NCI-H524 treated with DMSO at 0.1 percent for 48 hours (cell line): ENCODE measurements around the gene TMC2.
"Not testable (repeated sequence)": the region's sequence is repeated elsewhere in the genome, so short reads cannot be mapped to it uniquely, and the experiment has no call there.

ENCODE experiments used
- DNase-seq: peaks from one replicate; lab custom pipeline; 2025; lab: John Stamatoyannopoulos, UW

The TMC2 gene, protein sequence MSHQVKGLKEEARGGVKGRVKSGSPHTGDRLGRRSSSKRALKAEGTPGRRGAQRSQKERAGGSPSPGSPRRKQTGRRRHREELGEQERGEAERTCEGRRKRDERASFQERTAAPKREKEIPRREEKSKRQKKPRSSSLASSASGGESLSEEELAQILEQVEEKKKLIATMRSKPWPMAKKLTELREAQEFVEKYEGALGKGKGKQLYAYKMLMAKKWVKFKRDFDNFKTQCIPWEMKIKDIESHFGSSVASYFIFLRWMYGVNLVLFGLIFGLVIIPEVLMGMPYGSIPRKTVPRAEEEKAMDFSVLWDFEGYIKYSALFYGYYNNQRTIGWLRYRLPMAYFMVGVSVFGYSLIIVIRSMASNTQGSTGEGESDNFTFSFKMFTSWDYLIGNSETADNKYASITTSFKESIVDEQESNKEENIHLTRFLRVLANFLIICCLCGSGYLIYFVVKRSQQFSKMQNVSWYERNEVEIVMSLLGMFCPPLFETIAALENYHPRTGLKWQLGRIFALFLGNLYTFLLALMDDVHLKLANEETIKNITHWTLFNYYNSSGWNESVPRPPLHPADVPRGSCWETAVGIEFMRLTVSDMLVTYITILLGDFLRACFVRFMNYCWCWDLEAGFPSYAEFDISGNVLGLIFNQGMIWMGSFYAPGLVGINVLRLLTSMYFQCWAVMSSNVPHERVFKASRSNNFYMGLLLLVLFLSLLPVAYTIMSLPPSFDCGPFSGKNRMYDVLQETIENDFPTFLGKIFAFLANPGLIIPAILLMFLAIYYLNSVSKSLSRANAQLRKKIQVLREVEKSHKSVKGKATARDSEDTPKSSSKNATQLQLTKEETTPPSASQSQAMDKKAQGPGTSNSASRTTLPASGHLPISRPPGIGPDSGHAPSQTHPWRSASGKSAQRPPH

DNA sequence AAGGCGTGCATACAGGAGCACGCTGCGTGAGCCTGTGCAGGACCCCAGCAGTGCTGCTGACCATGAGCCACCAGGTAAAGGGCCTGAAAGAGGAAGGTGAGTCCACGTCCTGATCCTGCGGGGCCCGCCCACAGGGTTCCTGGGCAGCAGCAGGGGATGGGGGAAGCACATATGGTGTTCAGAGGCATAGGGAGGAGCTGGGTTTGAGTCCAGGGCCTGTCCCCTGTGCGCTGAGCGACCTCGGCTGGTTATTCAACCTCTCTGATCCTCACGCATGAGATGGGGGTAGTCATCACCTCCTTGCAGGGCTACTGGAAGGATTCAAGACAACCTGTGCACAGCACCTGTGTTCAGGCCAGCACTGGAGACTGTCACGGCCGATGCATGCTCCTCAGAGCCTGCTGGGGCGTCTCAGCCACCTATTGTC is at the start of gene TMC2:
Gene TMC2 (plus strand): TSS at position 14 of the 427 bp plus-strand sequence. CDS start 49 bp downstream, at position 63.
- no peak for DNase-seq

DNA sequence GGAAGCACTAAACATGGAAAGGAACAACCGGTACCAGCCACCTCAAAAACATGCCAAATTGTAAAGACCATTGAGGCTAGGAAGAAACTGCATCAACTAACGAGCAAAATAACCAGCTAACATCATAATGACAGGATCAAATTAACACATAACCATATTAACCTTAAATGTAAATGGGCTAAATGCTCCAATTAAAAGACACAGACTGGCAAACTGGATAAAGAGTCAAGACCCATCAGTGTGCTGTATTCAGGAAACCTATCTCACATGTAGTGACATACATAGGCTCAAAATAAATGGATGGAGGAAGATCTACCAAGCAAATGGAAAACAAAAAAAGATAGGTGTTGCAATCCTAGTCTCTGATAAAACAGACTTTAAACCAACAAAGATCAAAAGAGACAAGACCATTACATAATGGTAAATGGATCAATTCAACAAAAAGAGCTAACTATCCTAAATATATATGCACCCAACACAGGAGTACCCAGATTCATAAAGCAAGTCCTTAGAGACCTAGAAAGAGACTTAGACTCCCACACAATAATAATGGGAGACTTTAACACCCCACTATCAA is 33.5 kb upstream of the TMC2 start:
- DNase-seq = not testable (repeated sequence)

DNA sequence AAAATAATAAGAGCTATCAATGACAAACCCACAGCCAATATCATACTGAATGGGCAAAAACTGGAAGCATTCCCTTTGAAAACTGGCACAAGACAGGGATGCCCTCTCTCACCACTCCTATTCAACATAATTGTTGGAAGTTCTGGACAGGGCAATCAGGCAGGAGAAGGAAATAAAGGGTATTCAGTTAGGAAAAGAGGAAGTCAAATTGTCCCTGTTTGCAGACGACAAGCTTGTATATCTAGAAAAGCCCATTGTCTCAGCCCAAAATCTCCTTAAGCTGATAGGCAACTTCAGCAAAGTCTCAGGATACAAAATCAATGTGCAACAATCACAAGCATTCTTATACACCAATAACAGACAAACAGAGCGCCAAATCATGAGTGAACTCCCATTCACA is 31.6 kb upstream of the TMC2 start:
- not testable (repeated sequence) for DNase-seq

DNA sequence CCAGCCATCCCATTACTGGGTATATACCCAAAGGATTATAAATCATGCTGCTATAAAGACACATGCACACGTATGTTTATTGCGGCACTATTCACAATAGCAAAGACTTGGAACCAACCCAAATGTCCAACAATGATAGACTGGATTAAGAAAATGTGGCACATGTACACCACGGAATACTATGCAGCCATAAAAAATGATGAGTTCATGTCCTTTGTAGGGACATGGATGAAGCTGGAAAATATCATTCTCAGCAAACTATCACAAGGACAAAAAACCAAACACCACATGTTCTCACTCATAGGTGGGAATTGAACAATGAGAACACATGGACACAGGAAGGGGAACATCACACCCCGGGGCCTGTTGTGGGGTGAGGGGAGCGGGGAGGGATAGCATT is 29.9 kb upstream of the TMC2 start:
- not testable (repeated sequence) for DNase-seq

DNA sequence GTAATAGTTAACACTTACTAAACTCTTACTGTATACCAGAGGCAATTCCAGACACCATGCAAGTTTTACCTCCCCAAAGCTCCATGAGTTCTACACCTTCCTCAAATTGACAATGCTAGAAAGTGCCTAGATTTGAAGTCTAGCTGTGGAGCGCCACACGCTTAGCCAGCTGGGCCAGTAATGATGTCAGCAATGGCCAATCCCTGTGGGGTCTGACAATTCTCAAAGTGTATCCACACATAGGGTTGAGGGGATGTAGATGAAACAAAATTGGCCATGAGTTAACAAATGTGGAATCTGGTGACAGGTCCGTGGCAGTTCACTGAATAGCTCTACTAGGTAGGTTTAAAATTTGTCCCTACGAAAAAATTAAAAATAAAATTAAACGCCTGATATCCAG is 28.9 kb upstream of the TMC2 start:
- DNase-seq = no peak

DNA sequence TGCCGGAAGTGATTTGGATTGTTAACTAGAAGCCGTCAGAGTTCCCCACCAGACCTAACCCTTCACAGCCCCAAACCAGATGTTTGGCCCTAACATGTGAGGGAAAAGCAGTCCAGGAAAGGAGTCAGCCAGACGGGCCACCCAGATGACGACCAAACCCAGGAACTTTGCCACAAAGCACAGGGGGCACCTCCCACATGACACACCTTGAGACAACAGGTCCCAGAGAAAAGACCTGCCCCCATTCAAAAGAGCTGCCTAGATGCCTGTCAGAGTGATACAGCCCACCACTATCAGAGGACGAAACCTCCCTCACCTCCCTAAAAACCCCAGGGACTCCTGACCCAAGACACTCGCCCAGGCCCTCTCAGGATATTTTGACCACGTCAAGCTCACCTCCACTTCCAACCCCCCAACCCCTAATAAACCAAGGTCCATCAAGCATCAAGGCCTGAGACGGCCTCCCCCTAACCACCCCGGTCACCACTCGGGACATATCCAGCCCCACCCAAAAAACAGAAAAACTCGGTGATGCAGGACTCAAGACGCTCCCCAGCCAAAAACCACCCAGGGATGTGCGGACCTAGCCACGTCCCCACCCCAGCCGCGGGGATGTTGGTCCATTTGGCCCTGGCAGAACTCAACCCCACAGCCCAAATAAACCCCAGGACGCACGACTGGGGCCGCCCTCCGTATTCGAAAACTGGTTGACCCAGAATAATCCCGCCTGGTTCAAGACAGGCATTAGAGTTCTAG is 28.3 kb upstream of the TMC2 start:
- DNase-seq = no peak

DNA sequence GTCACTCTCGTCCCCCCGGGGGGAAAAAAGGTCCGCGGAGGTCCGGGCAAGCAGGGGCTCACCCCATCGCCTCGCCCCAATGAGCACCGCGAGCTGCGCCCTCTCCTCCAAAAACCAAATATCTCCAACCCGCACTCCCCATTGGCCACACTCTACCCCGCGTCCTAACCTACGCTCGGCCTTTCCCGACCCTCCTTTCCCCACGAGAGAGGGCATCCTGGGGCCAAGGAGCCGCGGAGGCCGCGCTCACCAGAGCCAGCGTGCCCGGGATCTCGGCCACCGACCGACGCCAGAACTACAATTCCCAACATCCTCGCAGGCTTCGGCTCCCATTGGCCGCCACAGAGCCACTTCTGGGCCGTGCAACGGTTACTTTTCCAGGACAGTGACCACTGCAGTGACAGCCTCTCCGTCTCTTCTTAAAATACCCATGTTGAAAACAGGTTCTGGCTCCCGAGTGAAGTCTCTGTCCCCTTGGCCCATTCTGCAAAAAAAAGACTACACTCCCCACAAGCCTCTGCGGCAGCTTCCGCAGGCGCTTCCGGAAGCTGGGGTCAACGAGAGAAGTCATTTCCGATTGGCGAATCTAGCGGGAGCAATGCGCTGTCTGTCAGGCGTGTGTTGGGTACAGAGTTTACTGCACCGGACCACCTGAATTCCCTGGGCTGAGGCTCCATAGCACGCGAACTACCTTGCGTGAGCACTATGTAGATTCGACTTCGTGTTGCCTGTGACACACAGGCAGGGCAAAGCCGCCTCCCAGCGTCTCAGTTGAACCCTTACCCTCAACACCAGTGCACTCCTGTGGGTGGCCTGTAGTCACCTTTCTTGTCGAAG is 27.5 kb upstream of the TMC2 start, which contains the start of gene ZNF343:
Gene ZNF343 (minus strand): TSS at position 285 of the 837 bp plus-strand sequence. CDS start 15,020 bp downstream, outside the sequence.
- DNase-seq = peak; percentile 53

DNA sequence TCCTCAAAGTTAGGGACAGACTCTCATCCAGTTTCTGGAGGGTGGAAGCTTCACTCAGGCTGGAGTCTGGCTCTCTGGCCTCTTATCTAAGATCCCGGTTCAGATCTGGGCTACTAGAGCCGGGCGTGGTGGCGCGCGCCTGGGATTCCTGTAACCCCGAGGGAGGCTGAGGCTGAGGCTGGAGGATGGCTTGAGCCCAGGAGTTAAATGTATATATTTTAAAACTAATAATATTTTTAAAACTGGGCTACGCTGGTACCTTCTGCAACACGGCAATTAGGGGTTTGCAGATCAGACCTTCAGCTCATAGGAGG is 26.9 kb upstream of the TMC2 start:
- DNase-seq = no peak

DNA sequence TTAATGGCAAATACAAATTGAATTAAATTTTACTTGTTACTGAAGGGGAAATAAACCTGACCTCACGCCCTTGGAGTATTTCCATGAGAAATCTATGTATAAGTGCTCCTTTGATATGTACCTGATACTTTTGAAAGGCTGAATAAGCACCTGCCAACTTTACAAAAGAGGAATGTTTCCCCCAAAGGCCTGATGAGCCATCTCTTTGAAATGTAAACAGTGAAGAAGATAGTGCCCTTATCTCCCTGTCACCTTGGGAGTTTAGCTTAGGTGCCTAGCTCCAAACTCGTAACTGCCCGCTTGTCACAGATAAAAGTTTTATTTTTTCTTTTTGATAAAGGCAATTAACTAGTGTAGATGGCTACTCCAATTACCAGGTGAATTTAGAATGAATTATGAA is 26.6 kb upstream of the TMC2 start:
- DNase-seq = no peak

DNA sequence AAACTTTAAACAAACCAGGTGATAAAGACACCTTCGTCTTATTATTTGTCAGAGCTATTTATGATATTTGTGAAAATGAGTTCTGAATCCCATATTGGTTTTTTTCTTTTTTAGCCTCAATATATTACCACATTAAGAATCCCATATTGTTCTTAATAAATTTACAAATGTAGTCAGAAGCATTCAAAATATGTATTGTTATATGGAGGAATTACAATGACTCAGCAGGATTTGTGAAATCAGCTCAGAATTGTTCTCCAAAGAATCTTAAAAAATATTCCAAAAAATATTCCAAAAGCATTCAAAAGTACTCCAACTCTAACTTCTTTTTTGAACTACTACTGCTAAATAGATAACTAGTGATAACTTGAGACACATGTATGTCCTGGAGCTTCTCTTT is 21.2 kb upstream of the TMC2 start:
- no peak for DNase-seq

DNA sequence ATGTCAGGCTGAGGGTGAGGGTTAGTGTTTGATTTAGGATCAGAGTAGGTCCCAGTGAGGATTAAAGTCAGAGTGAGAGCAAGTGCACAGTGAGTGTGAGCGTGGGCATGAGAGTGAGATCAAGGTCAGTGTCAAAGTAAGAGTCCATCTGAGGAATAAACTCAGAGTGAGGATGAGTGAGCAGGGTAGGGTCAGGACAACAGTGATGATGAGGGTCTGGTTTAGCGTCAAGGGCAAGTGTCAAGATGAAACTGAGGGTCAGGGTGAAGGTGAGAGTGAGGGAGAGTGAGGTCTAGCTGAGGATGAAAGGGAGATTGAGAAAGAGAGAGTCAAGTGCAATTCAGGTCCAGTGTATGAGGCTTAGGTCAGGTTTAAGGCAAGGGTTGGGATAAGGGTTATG is 20.0 kb upstream of the TMC2 start:
- DNase-seq = no peak

DNA sequence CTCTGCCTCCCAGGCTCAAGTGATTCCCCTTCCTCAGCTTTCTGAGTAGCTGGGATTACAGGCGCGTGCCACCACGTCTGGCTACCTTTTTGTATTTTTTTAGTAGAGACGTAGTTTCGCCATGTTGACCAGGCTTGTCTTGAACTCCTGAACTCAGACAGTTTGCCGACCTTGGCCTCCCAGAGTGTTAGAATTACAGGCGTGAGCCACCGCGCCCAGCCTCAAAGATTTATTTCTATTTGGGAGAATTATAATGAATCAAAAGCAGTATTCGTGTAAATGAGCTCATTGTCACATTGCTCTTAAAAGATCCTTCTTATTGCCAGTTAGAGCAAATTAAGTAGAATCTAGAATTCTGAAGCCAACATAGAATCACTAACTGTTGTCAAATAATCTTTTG is 18.3 kb upstream of the TMC2 start:
- no peak for DNase-seq

DNA sequence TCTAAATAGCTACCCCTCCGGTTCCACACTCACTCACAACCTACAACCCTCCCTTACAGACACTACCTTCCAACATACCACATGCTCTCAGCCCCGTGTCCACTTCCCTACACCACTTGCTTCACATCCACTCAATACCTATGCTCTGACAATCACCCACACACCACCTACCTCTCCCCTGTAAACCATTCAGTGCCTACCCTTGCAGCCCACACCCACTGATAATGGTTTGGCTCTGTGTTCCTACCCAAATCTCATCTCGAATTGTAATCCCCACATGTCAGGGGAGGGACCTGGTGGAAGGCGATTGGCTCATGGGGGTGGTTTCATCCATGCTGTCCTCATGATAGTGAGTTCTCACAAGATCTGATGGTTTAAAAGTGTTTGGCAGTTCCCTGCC is 17.8 kb upstream of the TMC2 start:
- DNase-seq = no peak

DNA sequence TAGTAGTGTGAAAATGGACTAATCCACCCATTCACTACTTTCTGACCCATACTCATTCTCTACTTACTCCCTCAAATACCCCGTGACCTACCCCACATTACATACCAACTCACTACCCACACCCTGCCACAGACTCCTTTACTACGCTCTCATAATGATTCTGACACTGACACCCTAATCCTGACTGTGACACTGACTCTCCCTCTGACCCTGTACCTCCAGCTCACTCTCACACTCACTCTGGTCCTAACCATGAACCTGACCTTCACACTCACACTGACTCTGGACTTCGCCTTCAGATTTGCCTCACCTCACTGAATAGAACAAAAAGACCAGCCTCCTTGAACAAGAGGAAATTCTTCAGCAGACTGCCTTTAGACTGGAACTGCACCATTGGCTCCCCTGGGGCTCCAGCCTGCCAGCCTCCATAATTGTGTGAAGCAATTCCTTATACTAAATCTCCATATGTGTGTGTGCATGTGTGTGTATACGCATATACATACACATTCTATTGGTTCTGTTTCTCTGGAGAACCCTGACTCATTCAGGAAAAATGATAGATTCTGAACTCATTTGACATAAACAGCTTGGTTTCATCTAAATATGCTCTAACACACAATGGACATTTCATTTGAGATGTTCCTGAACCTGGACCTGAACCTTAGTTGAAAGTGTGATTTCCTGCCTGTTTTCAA is 17.1 kb upstream of the TMC2 start:
- no peak for DNase-seq

DNA sequence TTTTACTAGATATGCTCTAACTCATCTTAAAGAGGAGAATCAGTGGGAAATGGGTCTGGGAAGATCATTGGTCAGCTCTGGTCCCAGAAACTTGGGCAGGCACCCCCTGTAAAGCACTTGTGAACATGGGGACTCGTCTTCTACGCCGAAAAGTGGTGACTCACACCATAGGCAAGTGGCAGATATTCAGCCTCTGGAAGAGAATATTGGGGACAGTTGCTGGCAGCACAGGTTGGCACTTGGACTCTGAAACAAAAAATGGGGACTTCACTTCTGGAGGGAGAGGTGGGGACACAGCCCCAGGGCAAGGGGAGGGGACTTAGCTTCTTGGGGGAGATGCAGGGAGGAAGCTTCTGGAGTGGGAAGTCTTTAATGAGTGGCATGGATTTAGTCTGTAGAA is 15.8 kb upstream of the TMC2 start:
- DNase-seq = no peak

DNA sequence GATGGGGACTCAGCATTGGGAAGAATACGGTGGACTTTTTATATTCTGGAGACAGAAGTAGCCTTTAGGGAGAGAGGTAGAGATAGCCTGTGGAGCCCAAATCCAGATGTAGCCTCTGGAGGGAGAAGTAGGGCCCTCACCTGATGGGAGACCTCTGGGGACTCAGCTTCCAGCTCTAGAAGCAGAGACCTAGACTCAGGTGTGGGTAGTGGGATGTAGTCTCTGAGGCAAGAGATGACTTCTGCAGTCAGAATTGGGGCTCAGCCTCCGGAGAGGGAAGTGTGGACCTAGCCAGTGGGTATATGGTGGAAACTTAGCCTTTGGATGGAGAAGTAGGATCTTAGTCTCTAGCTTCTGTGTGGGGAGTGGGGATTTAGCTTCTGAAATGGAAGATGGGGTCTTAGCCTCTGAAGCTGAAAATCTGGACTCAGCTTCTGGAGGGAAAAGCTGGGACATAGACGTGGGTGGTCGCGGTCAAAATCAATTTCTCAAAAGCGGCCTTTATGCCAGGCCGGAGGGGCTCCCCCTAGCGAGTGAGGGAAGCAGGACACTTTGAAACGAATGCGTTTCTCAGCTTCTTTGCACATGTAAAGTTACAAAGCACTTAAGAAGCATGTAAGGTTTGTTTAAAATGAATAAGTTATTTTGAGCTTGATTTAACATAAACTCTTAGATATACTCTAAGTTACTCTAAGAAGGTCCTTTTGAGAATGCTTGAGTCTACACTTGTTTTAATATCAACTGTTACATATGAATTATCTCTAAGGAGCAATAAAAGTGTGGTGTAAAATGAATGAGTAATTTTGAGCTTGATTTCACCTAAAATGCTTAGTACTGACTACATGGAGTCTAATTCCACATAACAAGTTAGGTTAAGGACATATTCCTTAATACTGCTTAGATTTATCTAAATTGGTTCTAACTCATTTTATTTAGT is 14.7 kb upstream of the TMC2 start:
- DNase-seq = peak; percentile 12

DNA sequence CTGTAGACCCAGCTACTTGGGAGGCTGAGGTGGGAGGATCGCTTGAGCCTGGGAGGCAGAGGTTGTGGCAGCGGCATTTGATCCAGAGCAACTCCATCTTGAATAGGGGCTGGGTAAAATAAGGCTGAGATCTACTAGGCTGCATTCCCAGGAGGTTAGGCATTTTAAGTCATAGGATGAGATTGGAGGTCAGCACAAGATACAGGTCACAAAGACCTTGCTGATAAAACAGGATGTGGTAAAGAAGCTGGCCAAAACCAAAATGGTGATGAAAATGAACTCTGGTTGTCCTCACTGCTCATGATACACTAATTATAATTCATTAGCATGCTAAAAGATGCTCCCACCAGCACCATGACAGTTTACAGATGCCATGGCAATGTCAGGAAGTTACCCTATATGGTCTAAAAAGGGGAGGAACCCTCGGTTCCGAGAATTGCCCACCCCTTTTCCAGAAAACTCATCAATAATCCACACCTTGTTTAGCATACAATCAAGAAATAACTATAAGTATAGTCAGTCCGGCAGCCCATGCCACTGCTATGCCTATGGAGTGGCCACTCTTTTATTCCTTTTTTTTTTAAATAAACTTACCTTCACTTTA is 13.4 kb upstream of the TMC2 start:
- not testable (repeated sequence) for DNase-seq

DNA sequence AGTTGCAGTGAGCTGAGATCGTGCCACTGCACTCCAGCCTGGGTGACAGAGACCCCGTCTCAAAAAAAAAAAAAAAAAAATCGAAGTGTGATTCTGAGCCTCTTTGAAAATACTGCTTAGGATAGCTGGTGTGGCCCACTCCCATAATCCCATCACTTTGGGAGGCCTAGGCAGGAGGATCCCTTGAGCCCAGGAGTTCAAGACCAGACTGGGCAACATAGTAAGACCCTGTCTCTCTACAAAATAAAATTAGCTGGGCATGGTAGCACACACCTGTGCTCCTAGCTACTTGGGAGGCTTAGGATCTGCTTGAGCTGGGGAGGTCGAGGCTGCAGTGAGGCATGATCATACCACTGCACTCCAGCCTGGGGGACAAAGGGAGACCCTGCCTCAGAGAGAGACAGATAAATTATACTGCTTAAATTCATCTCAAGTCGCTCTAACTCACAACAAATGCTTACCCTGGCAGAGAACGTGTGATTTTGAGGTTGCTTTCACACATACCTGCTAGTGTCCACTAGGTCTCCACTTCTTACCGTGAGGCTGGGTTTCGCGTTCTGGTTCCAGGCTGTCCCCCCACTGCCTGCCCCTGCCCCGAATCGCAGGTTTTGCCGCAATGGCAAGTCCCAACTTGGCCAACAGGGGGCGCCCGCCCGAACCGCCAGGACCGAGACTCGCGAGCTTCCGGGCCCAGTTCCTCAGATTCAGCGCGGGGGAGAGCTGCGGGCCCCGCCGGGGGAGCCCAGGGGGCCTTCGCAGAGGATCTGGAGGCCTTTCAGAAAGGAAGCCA is 12.3 kb upstream of the TMC2 start:
- peak; percentile 16 for DNase-seq
